GM12872 (cell line): ENCODE data around the gene PSKH1.

Experiments
- TF ChIP-seq, protein P1 (sequence below): IDR thresholded peaks from 3 replicates; pipeline ENCODE4 v1.5.1; 2011; ENCODE audit warnings: low read depth, mild to moderate bottlenecking, low read length, moderate library complexity; ENCODE audit not compliant: insufficient read depth

PSKH1 gene

DNA sequence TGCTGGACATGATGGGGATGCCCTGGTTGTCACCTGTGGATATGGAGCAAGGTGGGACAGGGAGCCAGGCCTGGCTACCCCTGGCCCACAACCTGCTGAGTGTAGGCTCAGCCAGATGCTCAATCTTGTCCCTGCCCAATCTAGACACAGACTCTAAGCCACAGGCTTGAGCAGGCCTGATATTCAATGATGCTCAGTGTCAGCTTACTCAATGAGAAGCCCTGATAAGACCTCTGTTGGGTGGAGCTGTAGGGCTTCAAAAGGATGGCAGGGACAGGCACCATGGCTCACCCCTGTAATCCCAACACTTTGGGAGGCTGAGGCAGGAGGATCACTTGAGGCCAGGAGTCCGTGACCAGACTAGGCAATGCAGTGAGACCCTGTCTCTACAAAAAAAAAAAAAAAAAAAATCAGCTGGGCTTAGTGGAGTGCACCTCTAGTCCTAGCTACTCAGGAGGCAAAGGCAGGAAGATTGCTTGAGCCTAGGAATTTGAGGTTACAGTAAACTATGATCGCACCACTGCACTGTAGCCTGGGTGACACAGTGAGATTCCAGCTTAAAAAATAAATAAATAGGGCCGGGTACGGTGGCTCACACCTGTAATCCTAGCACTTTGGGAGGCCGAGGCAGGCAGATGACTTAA lies 47.5 kb downstream of the PSKH1 start:
- TF ChIP-seq, protein P1, sequence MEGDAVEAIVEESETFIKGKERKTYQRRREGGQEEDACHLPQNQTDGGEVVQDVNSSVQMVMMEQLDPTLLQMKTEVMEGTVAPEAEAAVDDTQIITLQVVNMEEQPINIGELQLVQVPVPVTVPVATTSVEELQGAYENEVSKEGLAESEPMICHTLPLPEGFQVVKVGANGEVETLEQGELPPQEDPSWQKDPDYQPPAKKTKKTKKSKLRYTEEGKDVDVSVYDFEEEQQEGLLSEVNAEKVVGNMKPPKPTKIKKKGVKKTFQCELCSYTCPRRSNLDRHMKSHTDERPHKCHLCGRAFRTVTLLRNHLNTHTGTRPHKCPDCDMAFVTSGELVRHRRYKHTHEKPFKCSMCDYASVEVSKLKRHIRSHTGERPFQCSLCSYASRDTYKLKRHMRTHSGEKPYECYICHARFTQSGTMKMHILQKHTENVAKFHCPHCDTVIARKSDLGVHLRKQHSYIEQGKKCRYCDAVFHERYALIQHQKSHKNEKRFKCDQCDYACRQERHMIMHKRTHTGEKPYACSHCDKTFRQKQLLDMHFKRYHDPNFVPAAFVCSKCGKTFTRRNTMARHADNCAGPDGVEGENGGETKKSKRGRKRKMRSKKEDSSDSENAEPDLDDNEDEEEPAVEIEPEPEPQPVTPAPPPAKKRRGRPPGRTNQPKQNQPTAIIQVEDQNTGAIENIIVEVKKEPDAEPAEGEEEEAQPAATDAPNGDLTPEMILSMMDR = no peak

DNA sequence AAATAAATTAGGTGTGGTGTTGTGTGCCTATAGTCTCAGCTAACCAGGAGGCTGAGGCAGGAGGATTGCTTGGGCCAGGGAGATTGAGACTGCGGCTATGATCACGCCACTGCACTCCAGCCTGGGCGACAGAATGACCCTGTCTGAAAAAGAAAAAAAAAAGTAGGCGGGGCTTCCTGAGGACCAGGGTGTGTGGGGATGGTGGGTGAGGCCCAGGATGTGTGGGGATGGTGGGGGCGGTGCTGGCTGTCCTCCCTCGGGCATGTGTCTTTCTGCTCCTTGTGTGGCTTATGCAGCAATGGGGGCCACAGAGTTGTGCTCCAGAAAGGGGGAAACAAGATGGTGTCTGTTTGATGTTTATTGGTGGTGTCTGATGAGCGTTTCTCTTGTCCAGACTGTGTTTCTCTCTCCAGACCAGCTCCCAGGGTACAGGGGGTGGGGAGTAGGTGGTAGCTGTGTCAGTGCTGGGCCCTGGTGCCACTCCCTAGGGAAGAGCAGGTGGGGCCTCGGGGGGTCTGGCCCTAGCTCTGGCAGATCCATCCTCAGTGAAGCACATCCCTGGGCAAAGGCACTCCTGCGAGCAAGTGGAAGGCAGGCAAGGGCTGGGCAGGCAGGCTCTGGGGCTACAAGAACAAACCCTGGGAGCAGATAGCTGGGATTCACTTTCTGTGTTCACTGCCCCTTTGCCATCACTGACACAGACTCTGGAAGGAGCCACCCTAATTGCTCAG lies 48.6 kb downstream of the PSKH1 start:
- TF ChIP-seq, protein P1 = no peak

DNA sequence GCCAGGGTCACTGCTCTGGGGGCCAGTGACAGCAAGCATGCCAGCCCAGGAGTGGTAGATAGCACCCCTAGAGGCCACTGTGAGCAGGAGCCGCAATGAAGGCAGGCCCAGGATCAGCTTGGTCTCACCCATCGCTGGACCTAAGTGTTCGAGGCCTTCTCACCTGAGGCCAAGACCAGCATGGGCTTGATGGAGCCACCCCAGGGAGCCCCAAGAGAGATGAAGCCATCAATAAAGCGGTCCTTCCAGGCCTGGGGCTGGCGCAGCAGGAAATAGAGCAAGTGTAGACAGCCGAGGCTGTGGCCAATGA lies 49.1 kb downstream of the PSKH1 start:
- TF ChIP-seq, protein P1 = peak; percentile 91

DNA sequence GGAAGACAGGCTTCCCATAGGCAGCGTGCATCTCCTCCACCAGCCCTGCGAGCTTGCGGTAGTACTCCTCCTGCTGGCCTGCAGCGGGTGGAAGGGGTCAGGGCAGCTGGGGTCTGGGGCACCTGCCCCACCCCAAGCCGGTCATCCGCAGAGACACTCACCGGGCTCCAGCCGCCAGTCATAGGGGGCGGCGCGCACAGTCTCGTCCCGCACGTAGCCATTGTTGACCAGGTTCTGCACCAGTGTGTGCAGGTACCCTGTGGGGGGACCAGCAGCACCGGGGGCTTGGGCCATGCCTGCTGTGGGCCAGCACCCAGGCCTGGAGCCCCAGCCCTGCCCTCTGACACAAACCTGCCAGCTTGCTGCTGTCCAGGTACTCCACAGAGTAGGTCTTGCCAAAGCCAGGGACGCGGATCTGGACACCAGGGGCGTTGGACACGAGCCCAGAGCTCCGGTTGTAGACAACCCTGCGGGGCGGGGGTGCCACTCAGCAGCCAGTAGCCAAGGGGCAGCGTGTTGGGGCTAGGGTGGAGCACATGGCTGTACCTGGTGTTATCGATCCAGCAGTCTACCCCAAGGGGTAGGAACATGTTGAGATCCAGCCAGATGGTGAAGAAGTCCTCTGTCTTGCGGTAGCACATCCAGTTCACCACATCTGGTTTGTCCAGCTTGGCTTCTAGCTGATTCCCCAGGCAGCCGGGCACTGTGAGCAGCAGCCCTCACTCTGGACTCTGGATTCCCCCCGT lies 49.6 kb downstream of the PSKH1 start:
- TF ChIP-seq, protein P1 = no peak

DNA sequence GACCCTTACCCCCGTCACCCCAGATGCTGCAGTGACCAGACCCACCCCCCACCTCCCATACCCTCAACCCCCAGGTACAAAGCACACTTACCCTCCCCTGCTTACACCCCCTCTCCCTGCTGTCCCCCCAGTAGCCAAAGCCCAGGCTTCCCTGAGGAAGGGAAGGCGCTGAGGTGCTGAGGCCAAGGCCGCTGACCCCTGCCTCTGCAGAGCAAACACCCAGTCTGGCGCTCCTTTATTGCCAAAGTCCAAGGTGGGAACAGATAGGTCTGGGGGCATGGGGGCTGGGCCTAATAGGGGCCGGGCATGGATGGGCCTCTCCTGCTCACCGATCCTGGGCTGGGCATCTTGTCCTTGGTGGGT lies 50.2 kb downstream of the PSKH1 start:
- TF ChIP-seq, protein P1 = no peak

DNA sequence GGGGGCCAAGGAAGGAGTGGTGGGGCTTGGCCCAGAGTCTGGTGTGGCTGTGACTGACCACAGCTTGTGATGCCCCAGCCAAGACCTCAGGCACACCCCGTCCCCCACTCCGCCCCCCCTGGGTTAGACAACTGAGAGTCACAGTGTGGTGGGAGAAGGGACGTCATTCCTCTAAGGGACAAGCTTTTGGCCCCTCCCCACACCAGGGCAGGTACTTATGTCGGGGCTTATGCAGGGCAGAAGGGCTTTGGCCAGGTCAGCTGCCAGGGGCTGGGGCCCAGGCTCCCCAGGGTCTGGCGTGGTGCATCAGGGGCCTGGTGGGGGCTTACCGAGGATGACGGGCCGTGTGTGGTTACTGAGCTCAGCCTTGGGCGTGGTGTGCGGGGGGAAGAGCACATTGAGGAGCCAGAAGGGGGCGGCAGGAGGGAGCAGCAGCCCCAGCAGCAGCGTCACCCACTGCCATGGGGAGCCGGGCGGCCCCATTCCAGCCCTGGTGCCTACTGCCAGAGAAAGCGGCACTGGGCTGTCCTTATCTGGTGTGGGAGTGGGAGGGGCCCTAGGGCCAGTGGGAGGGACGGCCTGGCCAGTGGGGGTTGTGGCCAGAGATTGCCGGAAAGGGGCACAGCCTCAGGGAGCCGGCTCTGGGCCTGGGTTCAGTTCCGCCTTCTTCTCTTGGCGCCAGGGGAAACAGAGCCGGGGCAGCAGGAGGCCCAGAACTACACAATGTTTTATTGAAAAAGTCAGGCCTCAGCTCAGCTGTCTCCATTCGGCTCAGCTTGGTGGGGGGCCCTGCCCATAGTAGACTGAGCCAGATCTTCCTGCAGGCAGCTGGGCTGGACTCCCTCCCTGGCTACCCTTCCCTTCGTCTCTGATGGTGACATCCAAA lies 50.8 kb downstream of the PSKH1 start, which contains the start of gene LCAT:
LCAT (minus strand) TSS at position 502 of the 886 bp plus-strand sequence; CDS start at position 483, 19 bp downstream.
- TF ChIP-seq, protein P1 = no peak
